Small intestine (tissue), 7 donors: Measurements from ENCODE around the gene RSBN1. TPM values are rescaled to one million over a fixed set of nuclear protein-coding genes. Genes with fewer than 3 reads are reported as not detected.

Experiments used
- DNase-seq, 2 donors: peaks; one replicate each; pipeline versions ENCODE4 v3.0.0 to v3.0.0-alpha.2; 2013
- FAIRE-seq: peaks from 2 replicates; lab custom pipeline; 2012; peaks lifted over from hg19 to GRCh38; lab: Jason Lieb, UNC
- H3K27ac ChIP-seq, 3 donors: one replicate each; pipeline ENCODE4 v1.5.1; 2013; ENCODE audit warnings: low read length in 2 of 3, mild to moderate bottlenecking in 2 of 3, control low read depth in 1 of 3, inconsistent platforms in 1 of 3, low read depth in 1 of 3, moderate library complexity in 1 of 3
- H3K27me3 ChIP-seq, 3 donors: one replicate each; pipeline ENCODE4 v1.6.1; 2013; ENCODE audit warnings: low read length in 3 of 3, inconsistent platforms in 1 of 3; ENCODE audit not compliant: control insufficient read depth in 3 of 3, insufficient read depth in 3 of 3
- H3K36me3 ChIP-seq, 3 donors: one replicate each; pipeline ENCODE4 v1.6.1; 2013; ENCODE audit warnings: low read length in 3 of 3, inconsistent platforms in 1 of 3, low read depth in 1 of 3, mild to moderate bottlenecking in 1 of 3, moderate library complexity in 1 of 3; ENCODE audit not compliant: control insufficient read depth in 3 of 3, insufficient read depth in 2 of 3
- H3K4me1 ChIP-seq, 3 donors: one replicate each; pipeline ENCODE4 v1.6.1; 2013; ENCODE audit warnings: low read length in 2 of 3, inconsistent platforms in 1 of 3, low read depth in 1 of 3, mild to moderate bottlenecking in 1 of 3, moderate library complexity in 1 of 3; ENCODE audit not compliant: control insufficient read depth in 3 of 3, insufficient read depth in 2 of 3
- H3K4me3 ChIP-seq, 3 donors: one replicate each; pipeline ENCODE4 v1.5.1; 2013; ENCODE audit warnings: low read length in 3 of 3, control low read depth in 1 of 3, inconsistent platforms in 1 of 3, low read depth in 1 of 3, mild to moderate bottlenecking in 1 of 3, moderate library complexity in 1 of 3
- H3K9me3 ChIP-seq, 2 donors: one replicate each; pipeline ENCODE4 v1.6.1; 2013; ENCODE audit warnings: low read depth in 1 of 2, low read length in 1 of 2; ENCODE audit not compliant: control insufficient read depth in 2 of 2, insufficient read depth in 1 of 2
- WGBS, 3 donors: extraction: QIAGEN DNeasy Blood & Tissue Kit; methylation state at CpG; one replicate each; pipeline ENCODE4 v1.1.7; 2013; 5-methylcytosine and 5-hydroxymethylcytosine counted together
- polyA plus RNA-seq, 4 donors: library from polyadenylated mRNA; stranded (reverse) in 3 of 4; unstranded in 1 of 4; fragments of 200-250 nt in 3 of 4; fragments of 120-200 nt in 1 of 4; gene quantifications; one replicate each; pipeline versions ENCODE4 v1.2.1 to v1.2.3, GENCODE V29; 2013
- donor health status: healthy with polysubstance abuse.
- donor health status: control.
- donor health status: control.
- donor health status: Bipolar disorder and iron deficiency.
- donor health status: healthy.

RSBN1 gene
- polyA plus RNA-seq, 4 donors: 4.7 to 19.5 (median 6.1) TPM

DNA sequence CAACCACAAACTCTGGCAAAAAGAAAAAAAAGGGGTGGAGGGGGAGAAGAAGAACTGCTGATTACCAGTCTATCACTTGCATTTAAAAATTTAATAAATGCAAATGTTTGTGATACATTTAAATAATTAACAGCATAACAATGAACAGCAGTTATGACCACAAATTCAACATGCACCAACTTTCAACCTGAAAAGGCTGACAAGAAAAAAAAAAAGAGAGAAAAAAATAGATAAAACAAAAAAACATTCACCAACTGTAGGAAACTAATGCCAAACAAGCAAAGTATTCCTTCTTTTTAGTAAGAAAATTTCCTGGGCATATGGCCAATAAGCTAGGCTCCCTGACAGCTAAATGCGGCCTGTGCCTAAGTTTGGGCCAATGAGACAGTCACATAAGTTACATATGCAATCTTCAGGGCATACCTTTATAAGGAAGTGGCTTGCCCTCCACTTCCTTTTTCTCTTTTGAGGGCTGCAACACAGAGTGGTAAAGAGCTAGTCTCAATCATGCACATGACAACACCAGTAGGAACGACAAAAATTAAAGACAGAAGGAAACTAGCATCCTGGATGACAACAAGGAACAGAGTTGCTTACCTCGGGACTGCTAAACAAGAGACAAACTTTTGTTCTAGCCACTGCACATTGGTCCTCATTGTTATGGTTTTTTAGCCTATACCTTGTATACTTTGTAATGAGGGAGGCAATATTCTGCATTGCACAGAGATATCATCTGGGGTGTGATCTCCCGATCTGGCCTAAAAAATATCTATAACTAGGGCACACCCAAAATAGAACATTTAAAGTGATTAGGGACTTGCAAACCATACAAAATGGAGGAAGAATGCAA is 28.8 kb downstream of the RSBN1 start:
- H3K4me1 ChIP-seq: peaks cover 0 to 21% (median 6%) of the 10 kb centered on the region in 3 donors
- peak overlapping the region; percentile 5 to 20 (median 19) for H3K27ac ChIP-seq
- DNase-seq (peak in 1 of 2 donors; percentile 61), FAIRE-seq (no peak)
- no peak overlapping the region for H3K4me3 ChIP-seq
- H3K36me3 ChIP-seq: peaks cover 0 to 2% (median 0%) of the 10 kb centered on the region in 3 donors
- WGBS, 3 donors: 27 to 57% (median 40%) methylated on average over 4 of the region's 4 CpGs
- no peaks in the 10 kb centered on the region for H3K27me3 ChIP-seq
- no peaks in the 10 kb centered on the region for H3K9me3 ChIP-seq

DNA sequence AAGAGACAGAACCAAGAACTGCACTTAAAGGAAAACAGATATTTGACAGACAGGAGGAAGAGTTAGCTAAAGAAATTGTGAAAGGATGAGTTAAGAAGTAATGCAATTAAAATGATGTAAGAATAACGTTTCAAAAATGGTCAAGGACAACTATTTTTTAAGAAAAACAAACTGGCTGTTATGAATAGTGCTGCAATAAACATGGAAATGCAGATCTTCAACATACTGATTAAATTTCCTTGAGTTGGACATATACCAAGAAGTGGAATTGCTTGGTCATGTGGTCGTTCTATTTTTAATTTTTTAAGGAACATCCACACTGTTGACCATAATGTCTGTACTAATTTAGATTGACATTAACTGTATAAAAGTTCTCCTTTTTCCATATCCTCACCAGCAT is 29.9 kb downstream of the RSBN1 start:
- WGBS, 3 donors: 41 to 59% (median 54%) methylated on average over 2 of the region's 2 CpGs
- DNase-seq (no peak), FAIRE-seq (no peak)
- Histone ChIP-seq H3K27ac (no peak overlapping the region), H3K36me3 (peaks cover 0 to 2% (median 0%) of the 10 kb centered on the region in 3 donors), H3K27me3 (no peaks in the 10 kb centered on the region), H3K4me3 (no peak overlapping the region), H3K4me1 (peaks cover 0 to 19% (median 6%) of the 10 kb centered on the region in 3 donors), H3K9me3 (no peaks in the 10 kb centered on the region)

DNA sequence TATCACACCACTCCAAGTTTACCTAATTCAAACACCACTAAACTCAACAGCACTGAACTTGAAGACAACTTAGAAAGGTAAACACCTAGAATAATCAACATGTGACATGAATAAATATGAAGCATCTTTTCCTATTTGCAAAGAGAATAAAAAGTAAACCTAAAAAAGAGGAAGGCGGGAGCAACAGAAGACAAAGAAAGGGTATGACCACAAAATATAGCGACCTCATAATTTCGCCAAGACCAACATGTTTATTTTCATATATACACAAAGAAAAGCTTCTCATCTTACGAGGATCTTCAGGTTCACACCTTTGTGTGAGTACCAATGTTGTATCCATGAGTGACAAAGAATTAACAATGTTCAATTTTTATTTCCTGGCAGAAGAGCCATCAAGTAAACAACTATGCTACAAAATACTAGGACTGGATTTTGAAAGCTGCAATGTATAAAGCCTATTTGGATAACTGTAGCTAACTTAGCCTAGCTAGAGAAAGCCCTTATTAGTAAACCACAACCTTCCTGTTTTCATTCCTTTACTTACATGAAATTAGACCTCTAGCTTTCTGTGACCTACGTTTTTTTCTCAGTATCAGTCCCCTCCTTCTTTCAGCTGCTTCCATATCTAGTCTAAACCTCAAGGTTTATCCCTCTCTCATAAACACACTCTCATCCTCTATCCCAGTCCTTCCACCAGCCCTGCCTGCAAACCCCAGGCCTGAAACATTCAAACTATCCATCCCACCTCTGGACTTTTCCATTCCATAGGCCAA is 31.7 kb downstream of the RSBN1 start:
- H3K4me1 ChIP-seq: peaks cover 0 to 16% (median 6%) of the 10 kb centered on the region in 3 donors
- peak overlapping the region in 1 of 3 donors; percentile 68 for H3K27ac ChIP-seq
- H3K36me3 ChIP-seq: peaks cover 2 to 4% (median 3%) of the 10 kb centered on the region in 3 donors
- H3K27me3 ChIP-seq: no peaks in the 10 kb centered on the region
- H3K4me3 ChIP-seq: no peak overlapping the region
- FAIRE-seq (no peak), DNase-seq (peak in 1 of 2 donors; percentile 22)
- no peaks in the 10 kb centered on the region for H3K9me3 ChIP-seq
- WGBS, 3 donors: 59 to 76% (median 61%) methylated on average over 5 of the region's 5 CpGs

DNA sequence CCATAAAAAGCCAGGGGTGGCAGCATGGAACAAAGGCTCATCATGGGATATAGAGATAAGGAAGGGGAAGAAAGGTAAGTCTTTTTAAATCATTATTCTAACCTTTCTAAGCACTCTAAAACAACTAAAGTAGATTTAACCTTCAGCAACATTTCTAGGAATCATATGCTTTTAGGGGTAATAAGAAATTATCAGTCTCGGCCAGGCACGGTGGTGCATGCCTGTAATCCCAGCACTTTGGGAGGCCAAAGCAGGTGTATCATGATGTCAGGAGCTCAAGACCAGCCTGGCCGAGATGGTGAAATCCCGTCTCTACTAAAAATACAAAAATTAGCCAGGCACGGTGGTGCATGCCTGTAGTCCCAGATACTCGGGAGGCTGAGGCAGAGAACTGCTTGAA is 32.7 kb downstream of the RSBN1 start:
- Histone ChIP-seq H3K4me3 (no peak overlapping the region), H3K27ac (no peak overlapping the region), H3K9me3 (no peaks in the 10 kb centered on the region), H3K4me1 (peaks cover 0 to 16% (median 4%) of the 10 kb centered on the region in 3 donors), H3K27me3 (no peaks in the 10 kb centered on the region), H3K36me3 (peaks cover 2 to 10% (median 3%) of the 10 kb centered on the region in 3 donors)
- no peak for DNase-seq
- FAIRE-seq: no peak
- 94 to 96% (median 94%) methylated on average over 6 of the region's 6 CpGs for whole genome bisulfite sequencing, 3 donors

DNA sequence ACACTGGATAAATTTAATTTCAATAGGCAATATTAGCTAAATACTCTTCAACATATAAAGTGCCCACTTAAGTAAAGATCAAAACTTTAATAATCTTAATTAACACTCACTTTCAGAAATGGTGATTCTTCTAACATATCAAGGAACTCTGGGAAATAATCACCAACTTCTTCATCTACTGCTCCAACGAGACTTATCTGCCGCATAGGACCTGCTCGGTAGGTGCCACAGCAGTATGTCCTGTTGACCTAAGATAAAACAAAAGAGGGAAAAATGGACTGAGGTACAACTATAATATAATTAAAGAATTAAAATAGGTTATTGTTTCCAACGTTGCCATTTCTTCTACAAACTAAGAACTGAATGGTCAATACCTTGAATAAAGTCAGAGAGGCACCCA is 34.7 kb downstream of the RSBN1 start:
- Histone ChIP-seq H3K4me1 (peaks cover 0 to 11% (median 0%) of the 10 kb centered on the region in 3 donors), H3K27me3 (no peaks in the 10 kb centered on the region), H3K36me3 (peaks cover 2 to 18% (median 3%) of the 10 kb centered on the region in 3 donors), H3K9me3 (no peaks in the 10 kb centered on the region), H3K4me3 (no peak overlapping the region), H3K27ac (no peak overlapping the region)
- FAIRE-seq (no peak), DNase-seq (no peak)
- 75 to 88% (median 81%) methylated on average over 4 of the region's 4 CpGs for WGBS, 3 donors

DNA sequence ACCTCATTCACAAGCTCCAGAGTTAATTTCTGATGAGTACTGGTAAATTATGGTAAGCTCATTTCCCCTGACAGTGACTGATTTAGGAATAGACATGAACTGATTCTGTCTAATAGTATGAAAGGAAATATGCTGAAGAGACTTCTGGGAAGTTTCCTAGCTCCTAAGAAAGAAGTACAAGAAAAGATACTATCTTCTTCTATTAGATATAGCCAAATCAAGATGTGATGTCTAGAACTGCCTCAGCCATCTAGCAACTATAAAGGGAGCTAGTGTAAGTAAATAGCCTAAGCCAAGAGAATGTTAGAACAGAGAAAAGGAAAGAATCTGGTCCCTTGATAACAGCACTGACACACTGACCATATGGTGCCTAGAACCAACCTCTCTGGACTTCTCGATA is 42.2 kb downstream of the RSBN1 start:
- Histone ChIP-seq H3K27me3 (no peaks in the 10 kb centered on the region), H3K27ac (no peak overlapping the region), H3K9me3 (no peaks in the 10 kb centered on the region), H3K4me1 (peaks cover 0 to 5% (median 2%) of the 10 kb centered on the region in 3 donors), H3K36me3 (peaks cover 2 to 18% (median 9%) of the 10 kb centered on the region in 3 donors), H3K4me3 (no peak overlapping the region)
- FAIRE-seq: no peak
- 60 to 96% (median 89%) methylated on average over 1 of the region's 1 CpG for WGBS, 3 donors
- no peak for DNase-seq

DNA sequence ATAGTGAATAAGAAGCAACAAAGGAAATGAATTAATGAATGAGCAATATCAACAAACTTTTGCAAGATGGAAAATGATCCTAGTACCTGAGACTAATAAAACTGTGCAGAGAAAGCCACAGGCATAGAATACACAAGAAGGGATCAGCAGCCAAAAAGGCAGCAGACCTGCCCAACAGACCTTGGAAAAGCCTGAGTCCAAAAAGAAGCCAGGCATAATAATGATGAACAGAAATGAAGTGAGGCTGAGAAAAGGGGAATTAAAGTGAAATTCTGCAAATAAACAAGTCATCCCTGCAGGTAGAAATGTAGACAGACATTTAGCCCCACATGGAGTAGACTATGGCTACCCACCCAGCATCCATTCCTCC is 42.7 kb downstream of the RSBN1 start:
- FAIRE-seq: no peak
- no peaks in the 10 kb centered on the region for H3K9me3 ChIP-seq
- no peak for DNase-seq
- H3K4me1 ChIP-seq: peaks cover 0 to 5% (median 2%) of the 10 kb centered on the region in 3 donors
- no peak overlapping the region for H3K27ac ChIP-seq
- H3K36me3 ChIP-seq: peaks cover 2 to 18% (median 8%) of the 10 kb centered on the region in 3 donors
- H3K4me3 ChIP-seq: no peak overlapping the region
- no peaks in the 10 kb centered on the region for H3K27me3 ChIP-seq

DNA sequence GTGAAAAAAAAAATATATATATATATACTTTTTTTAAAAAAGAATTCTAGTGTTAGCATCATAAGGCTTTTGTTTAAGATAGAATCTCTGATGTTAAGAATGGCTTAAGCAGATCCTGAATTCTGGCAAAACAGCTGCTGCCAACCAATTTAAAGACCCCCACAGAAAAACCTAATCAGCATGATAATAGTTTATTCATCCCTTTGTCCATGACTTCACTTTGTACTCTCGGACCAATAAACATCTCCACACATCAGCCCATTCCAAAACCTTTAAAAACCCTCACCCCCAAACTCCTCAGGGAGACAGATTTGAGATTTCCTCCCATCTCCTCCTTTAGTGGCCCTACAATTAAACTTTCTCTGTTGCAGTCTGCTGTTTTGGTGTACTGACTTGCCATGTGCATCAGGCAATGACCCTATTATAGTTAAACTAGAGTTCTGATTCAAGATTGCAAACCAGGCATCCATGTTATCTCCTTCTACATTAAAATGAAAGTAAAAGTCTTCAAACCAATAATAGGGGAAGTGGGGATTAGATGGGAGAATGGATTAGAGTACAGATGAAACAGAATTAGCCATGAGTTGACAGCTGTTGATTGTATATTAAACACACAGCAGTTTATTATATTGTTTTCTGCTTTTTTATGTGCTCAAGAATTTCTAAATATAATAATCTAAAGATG is 43.2 kb downstream of the RSBN1 start:
- Histone ChIP-seq H3K9me3 (no peaks in the 10 kb centered on the region), H3K27ac (no peak overlapping the region), H3K4me3 (no peak overlapping the region), H3K4me1 (peaks cover 0 to 5% (median 2%) of the 10 kb centered on the region in 3 donors), H3K27me3 (no peaks in the 10 kb centered on the region), H3K36me3 (peaks cover 2 to 18% (median 4%) of the 10 kb centered on the region in 3 donors)
- DNase-seq (no peak), FAIRE-seq (no peak)
- WGBS, 3 donors: 88 to 97% (median 96%) methylated on average over 1 of the region's 1 CpG
